Suppressor macrophage treated with lipopolysaccharide for 1 hour (primary cell): Measurements from ENCODE around the gene CMTM7.

Experiments used
- DNase-seq, 3 donors: peaks; one replicate each; pipeline ENCODE4 v3.0.0-alpha.2; 2020 to 2022

CMTM7 gene

DNA sequence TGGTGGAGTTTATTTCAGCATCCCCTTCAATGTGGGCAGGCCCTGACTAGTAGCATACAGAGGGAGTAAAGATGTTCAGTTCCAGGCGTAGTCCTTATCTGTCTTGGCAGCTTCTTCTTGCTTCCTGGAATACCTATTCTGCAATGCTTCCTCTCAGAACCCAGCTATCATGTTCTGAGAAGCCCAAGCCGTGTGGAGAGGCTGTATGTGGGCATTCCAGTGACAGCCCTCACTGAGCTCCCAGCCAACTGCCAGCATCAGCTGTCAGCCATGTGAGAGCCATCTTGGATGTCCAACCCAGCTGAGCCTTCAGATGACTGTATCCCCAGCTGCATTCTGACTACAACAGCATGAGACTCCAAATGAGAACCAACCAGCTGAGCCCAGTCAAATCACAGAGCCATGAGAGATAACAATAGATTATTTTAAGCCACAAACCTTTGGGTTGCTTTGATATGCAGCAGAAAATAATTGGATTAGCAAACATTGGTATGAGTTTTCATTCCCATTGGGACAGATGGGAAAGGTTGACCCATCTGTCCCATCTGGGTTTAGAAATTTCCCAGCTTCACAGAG is 8.4 kb upstream of the CMTM7 start:
- no peak for DNase-seq

DNA sequence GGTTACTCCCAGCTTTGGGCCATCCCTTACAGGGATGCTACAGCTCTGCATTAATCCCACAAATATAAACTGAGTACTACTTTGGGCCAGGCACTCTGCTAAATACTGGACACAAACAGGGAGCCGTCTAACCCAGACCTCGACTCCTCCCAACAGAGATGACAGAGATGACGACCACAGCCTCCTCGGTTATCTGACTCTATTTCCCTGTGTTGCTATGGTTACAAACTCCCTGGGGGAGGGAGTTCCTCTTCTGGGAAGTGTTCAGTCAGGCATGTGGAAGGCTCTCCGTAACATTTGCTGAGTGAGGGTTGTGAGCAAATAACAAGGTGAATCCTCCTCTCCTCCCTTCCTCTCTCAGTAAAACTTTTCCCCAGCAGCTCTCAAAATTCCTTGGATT is 6.7 kb upstream of the CMTM7 start:
- peak; percentile 69 to 78 (median 75) for DNase-seq

DNA sequence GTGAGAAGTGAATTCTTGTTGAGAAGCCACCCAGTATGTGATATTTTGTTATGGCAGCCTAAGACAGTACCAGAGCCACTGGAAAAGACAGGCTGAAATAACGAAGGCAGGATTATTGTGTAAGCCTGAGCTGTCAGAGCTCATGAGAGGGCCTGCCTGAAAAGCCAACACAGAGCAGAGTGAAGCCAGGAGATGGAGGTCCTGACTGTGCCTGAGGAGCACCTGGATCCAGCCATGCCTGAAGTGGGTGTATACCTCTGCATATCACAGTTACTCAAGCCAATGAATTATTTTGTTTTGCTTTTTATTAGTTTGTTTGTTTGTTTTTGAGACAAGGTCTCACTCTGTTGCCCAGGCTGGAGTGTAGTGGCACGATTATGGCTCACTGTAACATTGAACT is 4.1 kb upstream of the CMTM7 start:
- DNase-seq: no peak

DNA sequence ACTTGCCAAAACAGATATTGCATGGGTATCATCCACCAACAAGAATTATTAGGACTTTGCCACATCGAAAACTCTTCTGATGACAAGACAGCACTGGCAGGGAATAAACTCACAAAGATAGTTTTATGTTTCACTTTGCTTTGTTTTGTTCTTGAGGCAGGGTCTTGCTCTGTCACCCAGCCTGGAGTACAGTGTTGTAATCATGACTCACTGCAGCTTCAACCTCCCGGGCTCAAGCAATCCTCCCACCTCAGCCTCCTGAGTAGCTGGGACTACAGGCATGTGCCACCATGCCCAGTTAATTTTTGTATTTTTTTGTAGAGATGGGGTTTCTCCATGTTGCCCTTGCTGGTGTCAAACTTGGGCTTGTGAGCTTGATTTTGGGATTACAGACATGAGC is 2.1 kb upstream of the CMTM7 start:
- peak; percentile 37 to 63 (median 52) for DNase-seq

DNA sequence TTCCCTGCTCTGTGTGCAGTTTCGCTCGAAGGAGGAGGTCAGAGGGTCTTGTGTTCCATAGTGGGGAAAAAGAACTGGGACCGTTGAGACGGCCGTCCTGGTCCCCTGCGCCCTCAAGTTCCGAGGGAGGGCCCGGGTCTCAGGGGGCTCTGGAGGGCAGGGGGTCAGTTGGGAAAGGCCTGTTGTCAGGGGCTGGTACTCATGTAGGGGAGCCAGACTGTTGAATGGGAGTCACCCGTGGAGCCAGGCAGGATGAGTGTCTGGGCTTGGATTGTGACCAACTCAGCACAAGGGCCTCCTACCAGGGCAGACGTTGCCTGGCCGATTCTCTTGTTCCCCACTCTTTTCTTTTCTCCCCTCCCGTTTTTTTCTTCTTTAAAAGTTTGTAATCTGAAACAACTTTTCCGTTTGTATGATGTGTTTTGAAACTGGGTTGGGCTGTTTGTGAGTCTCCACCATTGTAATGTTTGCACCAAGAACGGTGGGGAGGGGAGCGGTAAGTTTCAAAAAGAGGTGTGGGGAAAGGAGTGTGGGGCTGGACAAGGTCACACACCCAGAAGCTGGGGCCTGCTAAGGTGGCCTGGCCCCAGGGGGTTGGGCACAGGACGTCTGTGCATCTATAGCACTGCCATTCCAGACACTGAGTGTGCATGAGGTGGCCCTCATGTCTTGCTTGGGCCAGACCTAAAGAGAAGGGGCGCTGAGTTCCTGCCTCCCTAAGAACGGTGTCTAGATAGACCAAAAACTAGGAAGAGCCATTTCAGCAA is 1.1 kb downstream of the CMTM7 start:
- DNase-seq: peak; percentile 42 to 60 (median 59)

DNA sequence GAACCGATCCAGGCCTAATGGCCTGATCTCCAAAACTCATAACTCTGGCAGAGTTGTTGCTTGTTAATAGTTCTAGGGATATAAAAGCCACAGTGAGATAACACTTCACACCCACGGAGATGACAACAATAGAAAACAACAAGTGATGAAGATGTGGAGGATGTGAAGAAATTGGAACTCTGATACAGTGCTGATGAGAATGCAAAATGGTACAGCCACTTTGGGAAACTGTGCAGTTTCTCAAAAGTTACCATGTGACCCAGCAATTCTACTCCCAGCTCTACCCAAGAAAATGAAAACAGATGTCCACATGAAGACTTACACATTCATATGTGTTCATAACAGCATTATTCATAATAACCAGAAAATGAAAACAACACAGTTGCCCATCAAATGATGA is 3.8 kb downstream of the CMTM7 start:
- DNase-seq: peak in 1 of 3 donors; percentile 51

DNA sequence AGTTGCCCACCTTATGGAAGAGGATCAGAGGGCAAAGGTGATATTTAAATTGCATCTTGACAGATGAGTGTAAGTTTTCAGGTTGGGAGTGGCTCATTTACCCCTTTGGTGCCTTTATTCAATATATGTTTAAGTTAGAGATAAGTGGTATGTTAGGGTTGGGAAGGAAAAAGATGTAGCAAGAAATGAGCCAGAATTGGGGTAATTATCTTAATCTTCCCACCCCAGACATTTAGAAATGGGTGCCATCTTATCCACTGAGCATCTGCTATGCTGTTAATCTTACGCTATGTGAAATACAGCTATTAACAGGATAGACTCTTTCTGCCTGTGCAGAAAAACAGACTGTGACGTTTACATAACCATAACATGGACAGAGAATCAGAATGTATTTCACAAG is 6.3 kb downstream of the CMTM7 start:
- no peak for DNase-seq

DNA sequence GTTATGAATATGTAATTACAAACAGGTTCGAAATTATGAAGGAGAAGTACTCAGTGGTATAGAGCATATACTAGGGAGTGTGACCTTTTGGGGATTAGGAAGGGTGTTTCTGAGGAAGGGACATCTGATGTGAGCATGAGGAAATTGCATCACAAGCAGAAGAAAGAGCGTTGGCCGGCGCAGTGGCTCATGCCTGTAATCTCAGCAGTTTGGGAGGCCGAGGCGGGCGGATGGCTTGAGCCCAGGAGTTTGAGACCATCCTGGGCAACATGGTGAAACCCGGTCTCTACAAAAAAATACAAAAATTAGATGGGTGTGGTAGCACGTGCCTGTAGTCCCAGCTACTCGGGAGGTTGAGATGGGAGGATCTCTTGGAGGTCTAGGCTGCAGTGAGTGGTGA is 6.9 kb downstream of the CMTM7 start:
- peak; percentile 82 to 86 (median 83) for DNase-seq

DNA sequence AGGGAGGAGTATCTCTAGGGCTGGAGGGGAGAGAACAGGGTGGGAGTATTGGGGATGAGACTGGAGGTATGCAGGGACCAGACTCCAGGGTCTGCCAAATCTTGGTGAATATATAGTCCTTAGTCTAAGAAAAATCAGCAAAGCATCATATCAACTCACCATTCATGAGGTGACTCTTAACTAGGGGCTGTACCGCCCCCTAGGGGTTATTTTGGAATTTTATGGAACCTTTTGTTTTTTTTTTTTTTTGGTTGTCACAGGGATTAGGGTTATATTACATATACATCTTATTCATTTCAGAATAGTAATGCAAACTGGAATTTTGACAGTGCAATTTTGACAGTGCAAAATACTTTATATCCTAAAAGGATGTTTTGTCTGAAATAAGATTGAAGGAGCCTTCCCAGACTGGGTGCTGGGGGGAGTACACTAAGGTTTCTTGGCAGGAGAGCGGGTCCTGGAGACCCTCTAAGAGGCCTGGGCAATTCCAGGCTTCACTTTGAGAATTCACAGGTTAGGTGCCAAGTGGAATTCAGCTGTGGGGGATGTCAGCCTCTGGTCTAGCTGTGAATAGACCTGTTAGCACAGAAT is 7.5 kb downstream of the CMTM7 start:
- peak; percentile 79 to 86 (median 80) for DNase-seq

DNA sequence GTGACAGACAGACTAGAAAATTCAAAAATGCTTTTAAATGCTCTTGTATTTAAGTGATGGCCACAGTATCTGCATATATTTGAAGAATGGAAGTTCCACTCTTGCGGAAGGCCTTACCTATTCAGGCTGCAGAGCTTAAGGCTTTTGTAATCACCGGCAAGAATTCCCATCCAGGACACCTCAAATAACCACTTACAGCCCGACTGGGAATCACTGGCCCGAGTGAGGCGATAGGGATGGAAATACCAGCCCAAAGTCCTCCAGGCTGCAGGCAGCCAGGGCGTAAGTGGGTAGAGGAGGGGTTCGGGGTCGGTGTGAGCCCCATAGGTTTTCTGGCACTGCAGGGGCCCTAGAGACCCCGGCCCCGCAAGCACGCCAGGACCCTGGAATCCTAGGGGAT is 9.5 kb downstream of the CMTM7 start:
- DNase-seq: no peak

DNA sequence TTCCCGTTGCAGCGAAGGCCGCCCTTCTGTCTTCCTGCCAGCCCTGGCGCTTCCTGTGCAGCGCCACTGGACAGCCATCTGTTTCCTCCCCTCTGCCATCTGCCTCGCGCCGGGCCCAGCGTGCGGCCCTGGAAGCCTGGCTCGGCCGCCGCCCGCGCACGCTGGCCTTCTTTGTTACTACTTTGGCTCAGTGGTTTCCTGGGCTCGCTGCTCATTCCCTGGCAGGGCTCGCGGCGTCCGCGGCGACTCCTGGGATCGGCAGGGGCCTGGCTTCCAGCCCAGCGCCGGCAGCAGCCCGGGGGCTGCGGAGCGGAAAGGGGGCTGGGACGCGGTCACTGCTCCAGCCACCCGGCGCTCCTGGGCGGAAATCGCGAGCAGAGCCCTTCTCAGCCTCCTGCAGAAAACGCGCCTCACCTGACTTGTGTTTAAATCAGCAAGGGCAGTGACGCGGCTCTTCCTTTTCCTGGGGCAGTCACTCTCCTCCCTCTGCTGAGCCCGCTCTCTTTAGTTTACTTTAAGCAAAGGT is 10.0 kb downstream of the CMTM7 start:
- peak; percentile 70 to 86 (median 73) for DNase-seq

DNA sequence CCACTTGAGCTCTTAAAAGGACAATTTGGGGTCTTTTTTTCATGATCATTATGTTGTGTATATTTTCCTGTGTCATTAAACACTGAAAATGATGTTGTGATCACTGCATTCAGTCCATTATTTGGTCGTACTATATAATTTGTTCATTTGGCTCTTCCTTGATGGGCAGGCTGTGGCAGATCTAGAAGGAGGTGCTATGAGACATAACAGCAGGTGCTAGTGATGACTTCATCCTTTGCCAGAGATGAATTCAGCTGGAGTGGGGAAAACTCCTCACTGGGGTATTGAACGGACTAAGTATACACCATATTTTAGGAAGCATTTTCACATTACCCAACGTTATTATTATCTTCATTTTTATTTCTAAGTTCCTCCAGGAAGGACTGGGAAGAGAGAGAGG is 12.0 kb downstream of the CMTM7 start:
- DNase-seq: peak in 1 of 3 donors; percentile 32

DNA sequence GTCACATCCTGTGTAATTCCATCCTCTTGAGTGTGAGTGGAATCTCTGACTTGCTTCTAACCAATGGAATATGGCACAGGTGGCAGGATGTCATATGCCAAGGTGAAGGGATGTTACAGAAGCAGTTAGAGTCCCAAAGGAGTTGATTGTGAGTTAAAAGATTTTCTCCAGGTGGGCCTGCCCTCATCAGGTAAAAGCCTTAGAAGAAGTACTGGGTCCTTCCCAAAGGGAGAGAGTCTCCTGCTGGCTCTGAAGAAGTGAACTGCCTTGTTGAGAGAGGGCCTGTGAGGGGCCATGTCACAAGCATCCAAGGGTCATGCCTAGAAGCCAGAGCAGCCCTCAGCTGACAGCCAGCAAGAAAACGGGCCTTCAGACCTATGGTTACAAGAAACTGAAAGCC is 13.1 kb downstream of the CMTM7 start:
- DNase-seq: no peak

DNA sequence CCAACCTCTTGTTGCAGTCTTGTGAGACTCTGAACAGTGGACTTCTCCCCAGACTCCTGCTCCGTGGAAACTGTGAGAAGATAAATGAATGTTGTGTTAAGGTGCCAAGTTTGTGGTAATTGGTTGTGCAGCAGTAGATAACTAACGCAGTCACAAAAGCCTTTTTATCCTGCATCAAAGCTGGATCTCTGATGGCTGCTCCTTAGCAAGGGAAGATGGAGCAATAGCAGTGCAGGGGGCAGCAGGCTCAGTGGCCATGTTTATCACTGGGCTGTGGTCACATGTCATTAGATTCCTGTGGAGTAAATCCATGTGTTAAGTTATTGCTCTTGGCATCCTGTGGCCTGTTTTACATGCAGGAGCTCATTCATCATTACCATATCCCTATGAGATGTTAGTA is 13.5 kb downstream of the CMTM7 start:
- no peak for DNase-seq

DNA sequence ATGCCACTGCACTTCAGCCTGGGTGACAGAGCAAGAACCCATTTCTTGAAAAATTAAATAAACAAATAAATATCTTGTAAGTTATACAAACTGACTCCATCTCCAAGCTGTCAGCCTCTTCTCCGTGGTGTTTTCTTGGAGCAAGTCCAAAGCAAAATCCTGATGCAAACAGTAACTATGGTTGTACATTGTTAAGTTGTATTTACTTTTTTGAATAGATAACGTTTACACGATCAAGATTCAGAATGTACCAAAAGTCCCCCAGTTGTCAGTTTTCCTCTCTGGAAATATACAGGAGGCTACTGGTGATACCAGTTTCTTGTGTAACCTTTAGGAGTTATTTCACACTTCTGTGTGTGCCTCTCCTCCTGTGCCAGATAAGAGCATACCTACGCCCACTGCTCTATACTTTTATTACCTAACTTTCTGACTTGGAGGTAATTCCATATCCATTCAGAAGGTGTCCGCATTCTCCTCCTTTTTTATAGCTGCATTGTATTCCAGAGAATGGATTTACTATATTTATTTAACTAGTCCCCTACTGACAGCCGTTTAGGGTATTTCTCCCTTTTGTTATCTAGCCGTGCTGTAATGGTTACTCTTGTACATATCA is 14.2 kb downstream of the CMTM7 start:
- no peak for DNase-seq

DNA sequence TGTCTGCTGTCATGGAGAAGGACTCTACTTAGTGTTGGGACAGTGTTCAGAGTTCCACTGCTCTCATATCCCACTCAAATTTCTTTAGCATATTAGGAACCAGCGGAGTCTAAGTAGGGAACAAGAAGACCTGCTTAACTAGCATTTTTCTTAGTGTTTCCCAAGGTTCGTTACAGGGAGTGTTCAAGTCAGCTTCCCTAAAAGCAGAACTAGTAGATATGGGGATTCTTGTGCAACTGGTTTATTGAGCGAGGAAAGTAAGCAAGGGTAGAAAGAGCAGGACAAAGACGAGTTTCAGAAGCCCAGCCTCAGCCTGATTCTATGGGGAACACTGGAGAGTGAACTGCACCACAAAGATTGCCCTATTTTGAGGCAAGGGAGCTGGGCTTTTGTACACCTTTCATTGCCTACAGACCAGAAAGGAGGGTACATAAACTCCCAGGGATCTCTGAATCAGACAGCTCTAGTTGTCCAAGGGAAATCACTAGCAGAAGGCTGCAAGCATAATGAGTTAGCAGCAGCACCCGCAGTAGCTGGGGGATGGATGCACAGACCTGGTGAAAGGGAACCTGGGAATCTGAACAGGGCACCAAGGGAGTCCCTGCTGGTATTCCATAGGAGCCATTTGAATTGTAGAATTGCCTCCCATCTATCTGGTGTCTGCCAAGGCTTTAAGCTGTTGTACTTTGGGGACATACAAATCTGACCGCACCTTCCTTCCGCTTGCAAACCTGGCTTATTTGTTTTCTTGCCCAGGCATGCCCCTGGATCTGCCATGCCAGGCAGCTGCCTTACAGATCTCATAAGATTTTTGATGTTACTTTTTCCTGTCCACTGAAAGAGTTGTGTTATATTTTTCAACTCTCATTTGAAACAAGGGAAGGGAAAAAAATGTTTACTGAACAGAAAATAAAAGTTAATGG is 15.1 kb downstream of the CMTM7 start:
- DNase-seq: peak; percentile 67 to 87 (median 87)

DNA sequence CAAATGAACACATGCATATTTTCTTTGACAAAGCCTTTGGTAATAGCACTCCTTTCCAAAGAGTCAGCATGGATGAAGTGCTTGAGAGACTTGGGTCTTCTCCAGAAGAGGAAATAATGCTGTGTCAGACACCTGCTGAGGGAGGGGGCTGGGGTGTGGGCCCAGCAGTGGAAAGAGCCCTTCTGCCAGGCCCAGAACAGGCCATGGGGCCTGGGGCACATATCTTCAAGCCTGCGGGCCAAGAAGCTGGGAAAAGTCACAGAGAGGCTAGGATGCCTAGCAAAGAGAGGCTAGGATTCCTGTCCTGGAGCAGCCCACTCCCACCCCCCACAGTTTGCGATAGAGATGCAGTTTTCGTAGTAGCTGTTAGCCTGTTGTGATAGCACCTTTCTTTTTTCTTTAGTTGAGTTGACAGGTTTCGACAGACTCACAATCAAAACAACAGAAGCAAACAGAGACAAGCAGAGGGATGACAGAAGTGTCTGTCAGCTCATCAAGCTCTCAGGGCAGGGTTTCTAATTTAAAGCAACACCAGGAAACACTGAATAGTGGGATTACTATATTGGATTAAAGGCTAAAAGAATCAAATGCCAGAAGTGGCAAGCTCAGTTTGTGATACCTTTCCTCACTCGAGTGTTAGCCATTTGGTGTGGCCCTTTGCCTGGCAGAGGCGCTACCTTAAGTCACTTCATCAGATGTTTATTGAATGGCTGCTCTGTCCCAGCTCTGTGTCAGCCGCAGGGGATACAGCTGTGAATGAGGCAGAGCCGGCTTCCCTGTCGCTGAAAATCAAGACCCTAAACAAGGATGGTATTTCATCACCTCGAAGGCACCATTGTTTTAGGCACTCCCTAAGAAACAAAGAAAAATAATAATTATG is 19.0 kb downstream of the CMTM7 start:
- DNase-seq: no peak

DNA sequence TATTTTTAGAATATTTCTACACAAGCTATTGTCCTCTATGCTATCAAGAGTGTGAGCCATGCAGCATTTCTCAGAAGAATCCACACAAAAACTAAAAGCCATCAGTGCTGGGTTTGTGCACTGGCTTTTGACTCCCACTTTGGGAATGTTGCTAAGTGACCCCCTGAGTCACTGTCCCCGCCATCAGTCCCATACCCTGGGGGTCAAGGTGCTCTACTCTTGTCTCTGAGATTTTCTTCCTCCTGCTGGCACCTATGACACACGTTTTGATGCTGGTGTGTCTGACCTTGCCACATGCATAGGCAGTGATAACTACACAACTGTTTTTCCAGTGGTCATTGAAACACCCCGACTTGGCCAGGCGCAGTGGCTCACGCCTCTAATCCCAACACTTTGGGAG is 19.8 kb downstream of the CMTM7 start:
- DNase-seq: no peak

DNA sequence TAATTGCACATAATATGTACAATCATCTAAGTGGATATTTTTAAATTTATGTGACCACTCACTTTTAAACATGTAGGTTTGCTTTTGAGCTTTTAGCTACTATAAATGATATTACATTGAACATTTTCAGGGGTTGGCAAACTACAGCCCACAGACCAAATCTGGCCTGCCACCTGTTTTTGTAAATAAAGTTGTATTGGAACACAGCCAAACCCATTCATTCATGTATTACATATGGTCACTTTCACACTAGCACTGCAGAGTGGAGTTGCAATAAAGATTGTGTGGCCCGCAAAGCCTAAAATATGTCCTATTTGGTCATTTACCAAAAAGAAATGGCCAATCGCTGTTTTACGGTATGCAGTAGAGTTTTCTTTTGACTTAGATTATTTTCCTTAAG is 21.2 kb downstream of the CMTM7 start:
- DNase-seq: no peak

DNA sequence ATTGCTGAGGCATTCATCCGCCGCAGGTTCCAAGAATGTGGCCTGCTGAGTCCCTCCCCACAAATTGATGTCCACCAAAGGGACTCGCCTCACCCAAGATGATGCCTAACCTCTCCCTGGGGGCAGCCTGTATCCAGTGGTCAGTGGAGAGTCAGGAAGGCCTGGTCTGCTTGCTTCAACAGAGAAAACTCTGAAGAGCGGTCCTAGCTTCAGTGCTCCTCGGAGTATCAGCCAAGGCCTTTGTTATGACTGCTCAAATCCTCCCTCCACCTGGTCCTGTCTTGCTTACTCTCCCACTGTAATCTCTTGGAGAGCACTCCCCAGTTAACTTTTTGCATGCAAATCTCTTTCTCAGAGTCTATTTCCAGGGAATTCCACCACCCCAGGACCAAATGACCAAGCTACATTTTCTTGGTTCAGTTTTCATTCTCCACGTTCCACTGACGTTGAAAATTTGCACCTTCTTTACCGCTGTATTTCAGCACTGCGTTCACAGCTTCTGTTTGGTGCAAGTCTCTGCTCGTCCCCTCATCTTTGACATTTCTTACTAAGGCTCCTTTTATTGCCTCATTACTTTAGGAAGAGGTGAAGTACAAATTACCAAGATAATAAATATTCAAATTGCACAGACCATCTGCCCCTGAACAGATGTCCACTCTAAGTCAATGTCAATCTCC is 22.3 kb downstream of the CMTM7 start:
- DNase-seq: no peak
